DOHH2 (cell line): ENCODE data around the gene KRT84.

Source experiments
- H3F3A ChIP-seq: fragments of 200-600 bp; sonication (generic), shearing (Covaris generic); 2 replicates; pipeline ENCODE4 v1.6.0; 2016; ENCODE audit warnings: antibody characterized with exemption, mild to moderate bottlenecking; ENCODE audit not compliant: control insufficient read depth, insufficient read depth
- H3K27ac ChIP-seq: fragments of 200-600 bp; sonication (generic); 2 replicates; pipeline ENCODE4 v1.5.1; 2014; ENCODE audit warnings: low read depth, mild to moderate bottlenecking, low read length, moderate library complexity
- H3K27me3 ChIP-seq: fragments of 200-600 bp; sonication (generic); 2 replicates; pipeline ENCODE4 v1.6.1; 2014; ENCODE audit warnings: mild to moderate bottlenecking, low read length, mixed read lengths; ENCODE audit not compliant: control insufficient read depth
- H3K36me3 ChIP-seq: fragments of 200-600 bp; sonication (generic); 2 replicates; pipeline ENCODE4 v1.6.1; 2014; ENCODE audit warnings: mild to moderate bottlenecking, low read length, moderate library complexity, mixed read lengths; ENCODE audit not compliant: control insufficient read depth
- H3K4me1 ChIP-seq: fragments of 200-600 bp; sonication (generic); 2 replicates; pipeline ENCODE4 v1.6.1; 2014; ENCODE audit warnings: mild to moderate bottlenecking, low read length, mixed read lengths; ENCODE audit not compliant: control insufficient read depth
- H3K4me2 ChIP-seq: fragments of 200-600 bp; sonication (generic); 2 replicates; pipeline ENCODE4 v1.6.0; 2014; ENCODE audit warnings: mild to moderate bottlenecking, low read length, moderate library complexity
- H3K4me3 ChIP-seq: fragments of 200-600 bp; sonication (generic); 2 replicates; pipeline ENCODE4 v1.5.1; 2014; ENCODE audit warnings: mild to moderate bottlenecking, low read length, mixed read lengths
- H3K79me2 ChIP-seq: fragments of 200-600 bp; sonication (generic); 2 replicates; pipeline ENCODE4 v1.6.1; 2014; ENCODE audit warnings: mild to moderate bottlenecking, low read length, mixed read lengths; ENCODE audit not compliant: control insufficient read depth
- H3K9me2 ChIP-seq: fragments of 200-600 bp; sonication (generic); replicated peaks from 2 replicates; pipeline ENCODE4 v1.6.1; 2014; ENCODE audit warnings: mild to moderate bottlenecking, low read length, mixed read lengths; ENCODE audit not compliant: control insufficient read depth
- H3K9me3 ChIP-seq: fragments of 200-600 bp; sonication (generic); 2 replicates; pipeline ENCODE4 v1.6.1; 2014; ENCODE audit warnings: antibody characterized with exemption, low read length, mixed read lengths; ENCODE audit not compliant: control insufficient read depth, insufficient read depth
- H4K20me1 ChIP-seq: fragments of 200-600 bp; sonication (generic); 2 replicates; pipeline ENCODE4 v1.6.0; 2014; ENCODE audit warnings: low read depth, mild to moderate bottlenecking, antibody characterized with exemption, low read length, moderate library complexity; ENCODE audit not compliant: control insufficient read depth, insufficient read depth
- CTCF ChIP-seq: fragments of 200-600 bp; sonication (generic); IDR thresholded peaks from one replicate; pipeline ENCODE4 v1.5.1; 2014; ENCODE audit warnings: antibody characterized with exemption, mild to moderate bottlenecking, low read depth, low read length; ENCODE audit not compliant: poor library complexity, severe bottlenecking
- EZH2phosphoT487 ChIP-seq: fragments of 200-600 bp; sonication (generic); IDR thresholded peaks from 2 replicates; pipeline ENCODE4 v1.6.1; 2017; ENCODE audit warnings: borderline replicate concordance, mild to moderate bottlenecking, antibody characterized with exemption, low read length, moderate library complexity, mixed read lengths

Gene KRT84

DNA sequence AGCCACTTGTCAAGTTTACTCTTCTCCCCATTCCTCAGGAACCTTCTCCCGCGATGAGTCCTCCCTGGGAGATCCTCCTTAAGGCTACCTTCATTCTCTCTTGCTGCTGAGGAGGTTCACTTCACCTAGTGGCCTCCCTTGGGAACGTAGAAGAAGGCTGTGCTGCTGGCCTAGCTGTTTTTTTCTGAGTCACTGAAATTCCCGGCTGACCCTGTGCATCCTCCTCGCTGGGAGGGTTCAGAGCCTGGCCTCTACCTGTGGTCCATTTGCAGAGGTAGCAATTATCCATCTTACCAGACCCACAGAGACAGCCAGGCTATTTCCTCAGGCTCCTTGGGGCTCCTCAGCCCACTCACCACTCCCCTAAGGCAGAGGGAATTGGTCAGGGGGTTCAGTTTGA lies 16.1 kb upstream of the KRT84 start:
- H3F3A ChIP-seq, result no peaks in the 10 kb centered on the region
- no peaks in the 10 kb centered on the region for H3K9me3 ChIP-seq
- H3K4me2 ChIP-seq, result no peak overlapping the region
- no peak overlapping the region for H3K27ac ChIP-seq
- no peaks in the 10 kb centered on the region for H4K20me1 ChIP-seq
- TF ChIP-seq CTCF (no peak), EZH2phosphoT487 (no peak)
- H3K9me2 ChIP-seq, result no peaks in the 10 kb centered on the region
- H3K27me3 ChIP-seq, result peaks cover 3% of the 10 kb centered on the region; the same call in 1 of the 2 replicates
- H3K79me2 ChIP-seq, result no peaks in the 10 kb centered on the region
- H3K4me1 ChIP-seq, result no peaks in the 10 kb centered on the region
- H3K36me3 ChIP-seq, result no peaks in the 10 kb centered on the region
- no peak overlapping the region for H3K4me3 ChIP-seq

GRCh38 chr12:52400906-52401305 lies 15.5 kb upstream of the KRT84 start:
- Histone ChIP-seq H3K9me3 (no peaks in the 10 kb centered on the region), H3K27me3 (peaks cover 3% of the 10 kb centered on the region; the same call in 1 of the 2 replicates), H3K36me3 (no peaks in the 10 kb centered on the region), H3K27ac (no peak overlapping the region), H3F3A (no peaks in the 10 kb centered on the region), H4K20me1 (no peaks in the 10 kb centered on the region), H3K4me1 (no peaks in the 10 kb centered on the region), H3K4me3 (no peak overlapping the region), H3K9me2 (no peaks in the 10 kb centered on the region), H3K79me2 (no peaks in the 10 kb centered on the region), H3K4me2 (no peak overlapping the region)
- TF ChIP-seq EZH2phosphoT487, result no peak
- no peak for TF ChIP-seq CTCF

DNA sequence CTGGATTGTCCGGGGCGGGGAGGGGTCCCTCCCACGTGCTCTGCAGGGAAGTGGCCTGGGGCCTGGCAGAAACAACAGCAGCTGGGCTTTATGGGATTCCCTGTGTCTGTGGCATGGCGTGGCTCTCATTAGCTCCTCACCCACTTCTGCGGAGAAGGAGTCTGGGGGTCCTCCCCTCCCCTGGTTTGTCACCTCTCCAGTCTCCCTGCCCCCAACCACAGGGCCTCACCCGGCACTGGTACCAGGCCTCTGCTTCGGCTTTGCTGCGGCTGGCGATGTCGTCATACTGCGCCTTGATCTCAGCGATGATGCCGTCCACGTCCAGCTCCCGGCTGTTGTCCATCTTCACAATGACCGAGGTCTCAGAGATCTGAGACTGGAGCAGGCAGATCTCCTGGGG lies 14.3 kb upstream of the KRT84 start:
- H3K4me2 ChIP-seq, result no peak overlapping the region
- no peak overlapping the region for H3K4me3 ChIP-seq
- H3K79me2 ChIP-seq, result no peaks in the 10 kb centered on the region
- no peaks in the 10 kb centered on the region for H3K36me3 ChIP-seq
- H3K4me1 ChIP-seq, result no peaks in the 10 kb centered on the region
- no peaks in the 10 kb centered on the region for H3K9me3 ChIP-seq
- H3K27me3 ChIP-seq, result peaks cover 3% of the 10 kb centered on the region; the same call in 1 of the 2 replicates
- H3K27ac ChIP-seq, result no peak overlapping the region
- H3K9me2 ChIP-seq, result no peaks in the 10 kb centered on the region
- no peak for TF ChIP-seq CTCF
- no peaks in the 10 kb centered on the region for H4K20me1 ChIP-seq
- H3F3A ChIP-seq, result no peaks in the 10 kb centered on the region

DNA sequence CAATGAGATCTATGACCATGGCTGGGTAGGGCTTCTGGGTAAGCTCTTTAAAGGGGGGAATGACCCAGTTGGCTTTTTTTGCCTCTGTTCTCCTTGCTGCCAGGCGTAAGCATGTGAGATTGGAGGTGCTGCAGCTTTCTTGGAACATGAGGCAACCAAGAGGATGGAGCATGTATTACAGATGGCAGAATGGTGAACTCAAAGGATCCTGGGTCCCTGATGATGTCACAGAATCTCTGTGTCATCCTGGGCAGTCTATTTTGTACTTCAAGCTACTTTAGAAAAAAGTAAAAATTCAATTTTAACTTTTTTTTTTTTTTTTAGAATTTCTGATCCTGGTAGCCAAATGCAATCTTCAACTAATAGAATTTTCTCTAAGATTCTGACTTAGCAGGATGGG lies 12.7 kb upstream of the KRT84 start:
- Histone ChIP-seq H3F3A (no peaks in the 10 kb centered on the region), H3K36me3 (no peaks in the 10 kb centered on the region), H3K9me3 (no peaks in the 10 kb centered on the region), H3K9me2 (no peaks in the 10 kb centered on the region), H3K27me3 (peaks cover 3% of the 10 kb centered on the region; the same call in 1 of the 2 replicates), H3K27ac (no peak overlapping the region), H4K20me1 (no peaks in the 10 kb centered on the region), H3K4me1 (no peaks in the 10 kb centered on the region), H3K4me3 (no peak overlapping the region), H3K79me2 (no peaks in the 10 kb centered on the region), H3K4me2 (no peak overlapping the region)
- TF ChIP-seq CTCF, result no peak
- no peak for TF ChIP-seq EZH2phosphoT487
